Measurements from ENCODE around the gene SLC18A2.

The SLC18A2 gene

GRCh38 chr10:117240621-117241529 lies at the start of gene SLC18A2:
TSS of gene SLC18A2 (plus strand) at chr10:117241114. CDS start at chr10:117241694, 580 bp downstream.
- H3K9me3 ChIP-seq (ENCODE audit: control insufficient read depth, low read length): no peaks in the 10 kb centered on the region
- H3K4me2 ChIP-seq (ENCODE audit: low read length): peak within 1 kb of the TSS; percentile 38
- peak within 1 kb of the TSS; percentile 33 for H2AFZ ChIP-seq
- no peak within 1 kb of the TSS for H3K4me3 ChIP-seq (ENCODE audit: low read depth, low read length)
- H3K4me1 ChIP-seq: no peaks in the 10 kb centered on the region
- H3K27ac ChIP-seq: no peak within 1 kb of the TSS
- no peaks in the 10 kb centered on the region for H3K27me3 ChIP-seq (ENCODE audit: control insufficient read depth, insufficient read depth, low read length)
- no peak within 1 kb of the TSS for H3K9ac ChIP-seq
- no peaks in the 10 kb centered on the region for H3K79me2 ChIP-seq
- TF ChIP-seq CTCF (IDR thresholded peaks at IDR 0.05): no peak
- no peaks in the 10 kb centered on the region for H3K36me3 ChIP-seq (ENCODE audit: control insufficient read depth, insufficient read depth, low read length)

DNA sequence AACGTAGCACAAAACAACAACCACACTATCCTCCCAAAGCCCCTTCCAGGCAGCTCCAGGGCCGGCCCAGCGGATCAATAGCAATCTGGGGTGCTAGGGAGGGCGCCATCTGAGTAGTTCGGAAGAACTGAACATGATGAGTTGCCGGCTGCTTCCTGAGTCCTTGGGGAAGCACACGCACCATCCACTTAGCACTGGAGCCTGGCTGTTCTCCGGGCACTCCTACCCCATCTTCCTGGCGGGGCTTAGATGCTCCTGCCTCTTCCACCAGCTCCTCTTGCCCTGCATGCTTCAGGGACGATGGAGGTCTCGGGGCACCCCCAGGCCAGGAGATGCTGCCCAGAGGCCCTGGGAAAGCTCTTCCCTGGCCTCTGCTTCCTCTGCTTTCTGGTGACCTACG lies 43.7 kb upstream of the SLC18A2 start, which contains the start of gene KCNK18:
Gene KCNK18, plus strand, starts transcription at position 301 of the 400 bp plus-strand sequence. Its CDS starts 0 bp downstream, at position 301.
- Histone ChIP-seq H3K9me3 (ENCODE audit: control insufficient read depth, low read length) (no peaks in the 10 kb centered on the region), H3K27ac (no peak within 1 kb of the TSS), H3K4me1 (no peaks in the 10 kb centered on the region), H3K27me3 (ENCODE audit: control insufficient read depth, insufficient read depth, low read length) (no peaks in the 10 kb centered on the region), H3K4me2 (ENCODE audit: low read length) (no peak within 1 kb of the TSS), H3K36me3 (ENCODE audit: control insufficient read depth, insufficient read depth, low read length) (no peaks in the 10 kb centered on the region), H3K9ac (no peak within 1 kb of the TSS), H2AFZ (no peak within 1 kb of the TSS), H3K79me2 (no peaks in the 10 kb centered on the region), H3K4me3 (ENCODE audit: low read depth, low read length) (no peak within 1 kb of the TSS)
- TF ChIP-seq CTCF (IDR thresholded peaks at IDR 0.05): no peak

GRCh38 chr10:117198088-117198487 lies 42.8 kb upstream of the SLC18A2 start:
- no peaks in the 10 kb centered on the region for H3K27me3 ChIP-seq (ENCODE audit: control insufficient read depth, insufficient read depth, low read length)
- H3K4me3 ChIP-seq (ENCODE audit: low read depth, low read length): no peak overlapping the region
- no peak overlapping the region for H3K27ac ChIP-seq
- no peaks in the 10 kb centered on the region for H3K9me3 ChIP-seq (ENCODE audit: control insufficient read depth, low read length)
- H2AFZ ChIP-seq: no peak overlapping the region
- no peaks in the 10 kb centered on the region for H3K79me2 ChIP-seq
- TF ChIP-seq CTCF (IDR thresholded peaks at IDR 0.05): no peak
- H3K4me2 ChIP-seq (ENCODE audit: low read length): no peak overlapping the region
- H3K36me3 ChIP-seq (ENCODE audit: control insufficient read depth, insufficient read depth, low read length): no peaks in the 10 kb centered on the region
- H3K9ac ChIP-seq: no peak overlapping the region
- no peaks in the 10 kb centered on the region for H3K4me1 ChIP-seq

DNA sequence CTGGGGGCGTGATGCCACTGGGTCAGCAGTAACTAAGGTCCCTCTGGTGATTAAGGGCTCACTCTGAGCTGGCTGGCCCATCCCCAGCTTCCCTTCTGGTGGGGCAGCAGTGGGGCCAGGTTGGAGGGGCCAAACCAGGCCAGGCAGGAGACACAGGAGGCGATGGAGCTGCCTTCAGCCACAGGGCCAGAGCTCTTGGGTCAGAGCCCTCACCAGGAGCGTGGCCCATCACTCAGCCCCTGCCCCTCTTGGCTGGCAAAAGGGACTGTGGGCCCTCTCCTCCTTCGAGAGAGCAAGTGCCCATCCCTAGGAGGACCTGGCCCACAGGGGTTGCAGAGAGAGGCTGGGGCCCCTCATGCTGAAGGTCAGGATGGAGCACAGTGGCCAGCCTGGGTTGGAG lies 39.1 kb upstream of the SLC18A2 start:
- H3K9ac ChIP-seq: no peak overlapping the region
- TF ChIP-seq CTCF (IDR thresholded peaks at IDR 0.05): no peak
- H2AFZ ChIP-seq: no peak overlapping the region
- no peaks in the 10 kb centered on the region for H3K79me2 ChIP-seq
- no peaks in the 10 kb centered on the region for H3K4me1 ChIP-seq
- H3K9me3 ChIP-seq (ENCODE audit: control insufficient read depth, low read length): no peaks in the 10 kb centered on the region
- no peak overlapping the region for H3K27ac ChIP-seq
- no peaks in the 10 kb centered on the region for H3K27me3 ChIP-seq (ENCODE audit: control insufficient read depth, insufficient read depth, low read length)
- no peaks in the 10 kb centered on the region for H3K36me3 ChIP-seq (ENCODE audit: control insufficient read depth, insufficient read depth, low read length)
- no peak overlapping the region for H3K4me2 ChIP-seq (ENCODE audit: low read length)
- H3K4me3 ChIP-seq (ENCODE audit: low read depth, low read length): no peak overlapping the region

Data from parathyroid adenoma (tissue), 2 donors.